IMR-90 (cell line): ENCODE measurements around the gene CXorf38. TPM values are rescaled to one million over a fixed set of nuclear protein-coding genes. Genes with fewer than 3 reads are reported as not detected.

Experiments used
- ATAC-seq: fragments of 200-7000 bp; cut with Tn5 transposase; 2 replicates; pipeline ENCODE4 v1.9.1; 2020; ENCODE audit warnings: low read depth, mild to moderate bottlenecking, moderate library complexity
- BruUV-seq: library from RNA; stranded (reverse); fragments of 400-500 nt; replicated peaks from 2 replicates; lab custom pipeline; 2021; lab: Mats Ljungman, UMichigan
- CTCF ChIA-PET: fragments of 300-600 bp; formaldehyde crosslinking; extraction: SDS; loops from one replicate; lab custom pipeline; 2021; ENCODE audit warnings: antibody characterized with exemption; lab: Yijun Ruan, JAX
- POLR2A ChIA-PET: fragments of 300-600 bp; sonication (Branson Sonifier 250); formaldehyde crosslinking; loops from one replicate; lab custom pipeline; 2022; ENCODE audit warnings: antibody characterized with exemption; ENCODE audit not compliant: unreplicated experiment; lab: Charles Lee
- DNase-seq: peaks from one replicate; pipeline ENCODE4 v3.0.0; 2013
- H2AFZ ChIP-seq: replicated peaks from 2 replicates; pipeline ENCODE3; 2013; ENCODE audit warnings: low read length, mild to moderate bottlenecking; ENCODE audit not compliant: poor library complexity
- H2AK5ac ChIP-seq: 2 replicates; pipeline ENCODE4 v1.6.1; 2013; ENCODE audit warnings: low read depth, low read length, inconsistent platforms
- H2AK9ac ChIP-seq: replicated peaks from 2 replicates; pipeline ENCODE3; 2013; ENCODE audit warnings: mild to moderate bottlenecking, low read depth, low read length, moderate library complexity; ENCODE audit not compliant: poor library complexity
- H2BK120ac ChIP-seq: 2 replicates; pipeline ENCODE4 v1.6.1; 2013; ENCODE audit warnings: low read depth, low read length, inconsistent platforms
- H2BK15ac ChIP-seq: 3 replicates; pipeline ENCODE4 v1.6.1; 2013; ENCODE audit warnings: low read depth, low read length, inconsistent platforms
- H2BK20ac ChIP-seq: 2 replicates; pipeline ENCODE4 v1.6.1; 2013; ENCODE audit warnings: low read depth, mild to moderate bottlenecking, inconsistent platforms, low read length, moderate library complexity
- H2BK5ac ChIP-seq: 2 replicates; pipeline ENCODE4 v1.6.1; 2013; ENCODE audit warnings: mild to moderate bottlenecking, low read depth, low read length, inconsistent platforms; ENCODE audit not compliant: poor library complexity, severe bottlenecking
- H3K14ac ChIP-seq: replicated peaks from 2 replicates; pipeline ENCODE4 v1.6.1; 2013; ENCODE audit warnings: low read depth, low read length, inconsistent platforms
- H3K18ac ChIP-seq: 2 replicates; pipeline ENCODE4 v1.6.1; 2013; ENCODE audit warnings: low read depth, low read length, control low read depth
- H3K23ac ChIP-seq: 2 replicates; pipeline ENCODE4 v1.6.1; 2013; ENCODE audit warnings: low read depth, low read length, inconsistent platforms
- H3K27ac ChIP-seq: 2 replicates; pipeline ENCODE4 v1.5.1; 2013; ENCODE audit warnings: mild to moderate bottlenecking, control low read depth, low read length; ENCODE audit not compliant: insufficient read depth
- H3K27me3 ChIP-seq: 2 replicates; pipeline ENCODE4 v1.6.1; 2013; ENCODE audit warnings: low read length; ENCODE audit not compliant: control insufficient read depth, insufficient read depth
- H3K36me3 ChIP-seq: 2 replicates; pipeline ENCODE4 v1.6.1; 2013; ENCODE audit warnings: low read length, mixed read lengths; ENCODE audit not compliant: control insufficient read depth, insufficient read depth
- H3K4ac ChIP-seq: 2 replicates; pipeline ENCODE4 v1.6.1; 2013; ENCODE audit warnings: low read depth, low read length, inconsistent platforms
- H3K4me1 ChIP-seq: 2 replicates; pipeline ENCODE4 v1.6.1; 2013; ENCODE audit warnings: low read length, mixed read lengths; ENCODE audit not compliant: control insufficient read depth, insufficient read depth
- H3K4me2 ChIP-seq: 2 replicates; pipeline ENCODE4 v1.6.1; 2013; ENCODE audit warnings: low read depth, mild to moderate bottlenecking, control low read depth, low read length, moderate library complexity
- H3K4me3 ChIP-seq: 2 replicates; pipeline ENCODE4 v1.5.1; 2013; ENCODE audit warnings: low read depth, mild to moderate bottlenecking, control low read depth, low read length, moderate library complexity; ENCODE audit not compliant: insufficient read depth
- H3K56ac ChIP-seq: 2 replicates; pipeline ENCODE4 v1.6.1; 2013; ENCODE audit warnings: low read length, inconsistent platforms; ENCODE audit not compliant: insufficient read depth; ENCODE audit errors: extremely low read depth
- H3K79me1 ChIP-seq, 2 experiments: 2 replicates each; pipeline ENCODE4 v1.6.1; 2013; ENCODE audit warnings: low read length in 2 of 2, inconsistent platforms in 1 of 2, low read depth in 1 of 2
- H3K9ac ChIP-seq: 2 replicates; pipeline ENCODE4 v1.6.1; 2013; ENCODE audit warnings: low read depth, low read length, control low read depth
- H3K9me1 ChIP-seq: 2 replicates; pipeline ENCODE4 v1.6.1; 2013; ENCODE audit warnings: low read length, inconsistent platforms; ENCODE audit not compliant: insufficient read depth
- H3K9me3 ChIP-seq: 2 replicates; pipeline ENCODE4 v1.6.1; 2013; ENCODE audit warnings: low read length; ENCODE audit not compliant: control insufficient read depth, insufficient read depth
- H4K20me1 ChIP-seq: 2 replicates; pipeline ENCODE4 v1.6.1; 2013; ENCODE audit warnings: low read length, inconsistent platforms; ENCODE audit not compliant: insufficient read depth
- H4K5ac ChIP-seq: 2 replicates; pipeline ENCODE4 v1.6.1; 2013; ENCODE audit warnings: mild to moderate bottlenecking, low read depth, low read length, control low read depth
- H4K8ac ChIP-seq, 2 experiments: 2 replicates each; pipeline ENCODE4 v1.6.1; 2013; ENCODE audit warnings: low read depth in 2 of 2, low read length in 2 of 2, control low read depth in 1 of 2, inconsistent platforms in 1 of 2
- H4K91ac ChIP-seq: 2 replicates; pipeline ENCODE4 v1.6.1; 2013; ENCODE audit warnings: low read depth, low read length, inconsistent platforms; ENCODE audit not compliant: insufficient read depth
- CEBPB ChIP-seq: IDR thresholded peaks from 2 replicates; pipeline ENCODE4 v1.6.1; 2012; ENCODE audit warnings: low read depth, low read length, improper control_type of control experiment
- CTCF ChIP-seq: conservative IDR thresholded peaks from 2 replicates; pipeline ENCODE4 v1.5.1; 2012; ENCODE audit warnings: mild to moderate bottlenecking, low read depth, low read length, improper control_type of control experiment
- ELK1 ChIP-seq: fragments of 150-350 bp; IDR thresholded peaks from 2 replicates; pipeline ENCODE4 v1.6.1; 2016; ENCODE audit warnings: low read depth, mild to moderate bottlenecking, low read length, moderate library complexity, borderline replicate concordance
- FOS ChIP-seq: fragments of 150-350 bp; IDR thresholded peaks from 2 replicates; pipeline ENCODE4 v1.6.1; 2016; ENCODE audit warnings: low read depth, low read length
- MXI1 ChIP-seq: IDR thresholded peaks from 2 replicates; pipeline ENCODE4 v1.6.1; 2012; ENCODE audit warnings: low read depth, mild to moderate bottlenecking, low read length, moderate library complexity, borderline replicate concordance
- POLR2A ChIP-seq: IDR thresholded peaks from 2 replicates; pipeline ENCODE4 v1.6.1; 2012; ENCODE audit warnings: mild to moderate bottlenecking, low read depth, low read length
- RAD21 ChIP-seq: IDR thresholded peaks from 2 replicates; pipeline ENCODE4 v1.6.1; 2012; ENCODE audit warnings: low read length, improper control_type of control experiment
- RCOR1 ChIP-seq: IDR thresholded peaks from 2 replicates; pipeline ENCODE4 v1.6.1; 2012; ENCODE audit warnings: mild to moderate bottlenecking, low read length, improper control_type of control experiment; ENCODE audit not compliant: insufficient replicate concordance
- WGBS, 2 experiments: methylation state at CpG; one replicate each; pipeline versions ENCODE4 v1.1.5 to v1.1.7; 2013; ENCODE audit warnings: missing lambda C conversion rate in 2 of 2; ENCODE audit not compliant: insufficient read length in 1 of 2; ENCODE audit errors: extremely low coverage in 2 of 2; 5-methylcytosine and 5-hydroxymethylcytosine counted together
- dilution Hi-C: fragments of 300-500 bp; cut with HindIII; formaldehyde crosslinking; loops from one replicate; pipeline ENCODE4 v1.14.3; 2018; ENCODE audit warnings: low sequenced_read_pairs; ENCODE audit not compliant: unreplicated experiment
- in situ Hi-C: fragments of 300-500 bp; cut with MboI; formaldehyde crosslinking; loops from 3 replicates; pipeline ENCODE4 v1.14.3; 2019; ENCODE audit warnings: low sequenced_read_pairs, inconsistent platforms, mixed read lengths
- intact Hi-C: fragments of 100-400 bp; cut with micrococcal nuclease; formaldehyde crosslinking; loops from 2 replicates; pipeline ENCODE4 v1.10.0; 2022
- polyA plus RNA-seq, 3 experiments: library from polyadenylated mRNA; depleted of rRNA; stranded (reverse); fragments of >200 nt; gene quantifications; 2 replicates each; pipeline ENCODE4 v1.2.3, GENCODE V29; 2012; ENCODE audit warnings: low replicate concordance in 1 of 3
- total RNA-seq: library from RNA; depleted of rRNA; stranded (reverse); fragments of >200 nt; gene quantifications from 2 replicates; pipeline ENCODE4 v1.2.3, GENCODE V29; 2012

The CXorf38 gene
- total and polyA plus RNA-seq, 2 of the 4 experiments (the other 2 are of a cell fraction) = 7.0 to 9.9 TPM

GRCh38 chrX:40663078-40663740, 15.8 kb upstream of the CXorf38 start:
- Histone ChIP-seq H4K91ac (no peak overlapping the region), H3K36me3 (peaks cover 14% of the 10 kb centered on the region), H2AFZ (no peak overlapping the region), H3K56ac (no peak overlapping the region), H2AK5ac (no peak overlapping the region), H4K8ac (no peak overlapping the region), H3K14ac (no peak overlapping the region), H2BK15ac (no peak overlapping the region), H3K23ac (no peak overlapping the region), H3K9me1 (no peaks in the 10 kb centered on the region), H3K4me1 (no peaks in the 10 kb centered on the region), H3K9me3 (no peaks in the 10 kb centered on the region), H4K5ac (no peak overlapping the region), H2BK5ac (no peak overlapping the region), H2AK9ac (no peak overlapping the region), H3K4me2 (no peak overlapping the region), H3K18ac (no peak overlapping the region), H4K20me1 (peaks cover 3% of the 10 kb centered on the region; the same call in 1 of the 2 replicates), H3K4ac (no peak overlapping the region), H3K79me1 (no peaks in the 10 kb centered on the region), H3K27ac (no peak overlapping the region), H3K27me3 (peaks cover 2% of the 10 kb centered on the region; the same call in 1 of the 2 replicates), H2BK120ac (no peak overlapping the region), H3K4me3 (no peak overlapping the region), H2BK20ac (no peak overlapping the region), H3K9ac (no peak overlapping the region)
- dilution Hi-C loops (no loop called here), intact Hi-C loops (no loop called here), in situ Hi-C loops (loop anchor here (25.0 kb wide), 1 partner anchor 574 kb away; no protein-coding TSS in a partner anchor)
- CTCF ChIA-PET = interaction anchor here (1.0 to 1.4 kb wide), 3 partner anchors 11 to 132 kb away, joined by 3 to 4 read pairs (median 4); no protein-coding TSS in a partner anchor
- WGBS, 2 experiments = no CpG with 5 or more reads among the region's 3 CpGs
- BruUV-seq = no TSS peak
- ATAC-seq (no peak), DNase-seq (no peak)
- TF ChIP-seq ELK1 (no peak), POLR2A (no peak), FOS (no peak), CEBPB (no peak), RAD21 (no peak), RCOR1 (no peak), MXI1 (no peak), CTCF (no peak)
- POLR2A ChIA-PET = no interaction called here
